WTC11 (cell line): Measurements from ENCODE around the gene AQP1.

Experiments
- FOXK1 ChIP-seq: sonication (generic); formaldehyde crosslinking; IDR thresholded peaks from 2 replicates; pipeline ENCODE4 v1.8.0; 2022; ENCODE audit warnings: mild to moderate bottlenecking, moderate library complexity, missing genetic modification reagents
- JUN ChIP-seq: sonication (generic); formaldehyde crosslinking; IDR thresholded peaks from 2 replicates; pipeline ENCODE4 v1.8.0; 2023; ENCODE audit warnings: mild to moderate bottlenecking, missing genetic modification reagents
- TEAD4 ChIP-seq: sonication (generic); formaldehyde crosslinking; IDR thresholded peaks from 2 replicates; pipeline ENCODE4 v1.8.0; 2022; ENCODE audit warnings: mild to moderate bottlenecking, missing genetic modification reagents
- ZBTB21 ChIP-seq: sonication (generic); formaldehyde crosslinking; IDR thresholded peaks from 2 replicates; pipeline ENCODE4 v1.8.1; 2023; ENCODE audit warnings: mild to moderate bottlenecking, missing genetic modification reagents, borderline replicate concordance
- ZNF317 ChIP-seq: sonication (generic); formaldehyde crosslinking; IDR thresholded peaks from 2 replicates; pipeline ENCODE4 v1.8.1; 2023; ENCODE audit warnings: low read depth, mild to moderate bottlenecking, moderate library complexity, missing genetic modification reagents, borderline replicate concordance
- TF ChIP-seq, protein P1 (sequence below): fragments of 200-600 bp; IDR thresholded peaks from 2 replicates; pipeline ENCODE4 v1.8.0; 2022; ENCODE audit warnings: antibody characterized with exemption
- TF ChIP-seq, protein P2 (sequence below): sonication (generic); formaldehyde crosslinking; conservative IDR thresholded peaks from 2 replicates; pipeline ENCODE4 v1.8.1; 2023; ENCODE audit warnings: mild to moderate bottlenecking, low read depth, missing genetic modification reagents, moderate library complexity
- TF ChIP-seq, protein P3 (sequence below): sonication (generic); formaldehyde crosslinking; IDR thresholded peaks from 2 replicates; pipeline ENCODE4 v1.8.0; 2022; ENCODE audit warnings: mild to moderate bottlenecking, missing genetic modification reagents
- TF ChIP-seq, protein P4 (sequence below): sonication (generic); formaldehyde crosslinking; IDR thresholded peaks from 2 replicates; pipeline ENCODE4 v1.8.1; 2022; ENCODE audit warnings: mild to moderate bottlenecking, moderate library complexity, missing genetic modification reagents
- TF ChIP-seq, protein P5 (sequence below): sonication (generic); formaldehyde crosslinking; IDR thresholded peaks from 2 replicates; pipeline ENCODE4 v1.8.1; 2023; ENCODE audit warnings: mild to moderate bottlenecking, moderate library complexity, missing genetic modification reagents

DNA sequence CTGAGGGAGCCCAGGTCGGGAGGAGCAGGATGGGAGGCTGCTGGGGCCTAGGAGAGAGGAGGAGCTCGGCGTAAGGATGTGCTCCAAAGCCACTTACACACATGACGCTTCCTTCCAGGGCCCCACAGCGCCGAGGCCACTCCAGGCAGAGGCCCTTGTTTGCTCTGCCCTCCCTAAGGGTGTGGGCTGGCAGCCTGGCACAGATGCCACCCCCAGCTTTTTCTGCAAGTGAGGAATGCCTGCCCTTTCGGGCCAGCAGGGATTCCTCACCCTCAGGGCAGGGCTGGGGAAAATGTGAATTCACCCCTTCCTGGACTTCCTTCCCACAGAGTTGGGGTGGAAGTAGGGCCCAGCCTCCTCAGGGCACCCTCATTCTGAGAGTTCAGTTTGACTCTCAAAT lies 5.6 kb upstream of the AQP1 start:
- TF ChIP-seq, protein P1, sequence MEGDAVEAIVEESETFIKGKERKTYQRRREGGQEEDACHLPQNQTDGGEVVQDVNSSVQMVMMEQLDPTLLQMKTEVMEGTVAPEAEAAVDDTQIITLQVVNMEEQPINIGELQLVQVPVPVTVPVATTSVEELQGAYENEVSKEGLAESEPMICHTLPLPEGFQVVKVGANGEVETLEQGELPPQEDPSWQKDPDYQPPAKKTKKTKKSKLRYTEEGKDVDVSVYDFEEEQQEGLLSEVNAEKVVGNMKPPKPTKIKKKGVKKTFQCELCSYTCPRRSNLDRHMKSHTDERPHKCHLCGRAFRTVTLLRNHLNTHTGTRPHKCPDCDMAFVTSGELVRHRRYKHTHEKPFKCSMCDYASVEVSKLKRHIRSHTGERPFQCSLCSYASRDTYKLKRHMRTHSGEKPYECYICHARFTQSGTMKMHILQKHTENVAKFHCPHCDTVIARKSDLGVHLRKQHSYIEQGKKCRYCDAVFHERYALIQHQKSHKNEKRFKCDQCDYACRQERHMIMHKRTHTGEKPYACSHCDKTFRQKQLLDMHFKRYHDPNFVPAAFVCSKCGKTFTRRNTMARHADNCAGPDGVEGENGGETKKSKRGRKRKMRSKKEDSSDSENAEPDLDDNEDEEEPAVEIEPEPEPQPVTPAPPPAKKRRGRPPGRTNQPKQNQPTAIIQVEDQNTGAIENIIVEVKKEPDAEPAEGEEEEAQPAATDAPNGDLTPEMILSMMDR, result no peak
- TF ChIP-seq, protein P2, sequence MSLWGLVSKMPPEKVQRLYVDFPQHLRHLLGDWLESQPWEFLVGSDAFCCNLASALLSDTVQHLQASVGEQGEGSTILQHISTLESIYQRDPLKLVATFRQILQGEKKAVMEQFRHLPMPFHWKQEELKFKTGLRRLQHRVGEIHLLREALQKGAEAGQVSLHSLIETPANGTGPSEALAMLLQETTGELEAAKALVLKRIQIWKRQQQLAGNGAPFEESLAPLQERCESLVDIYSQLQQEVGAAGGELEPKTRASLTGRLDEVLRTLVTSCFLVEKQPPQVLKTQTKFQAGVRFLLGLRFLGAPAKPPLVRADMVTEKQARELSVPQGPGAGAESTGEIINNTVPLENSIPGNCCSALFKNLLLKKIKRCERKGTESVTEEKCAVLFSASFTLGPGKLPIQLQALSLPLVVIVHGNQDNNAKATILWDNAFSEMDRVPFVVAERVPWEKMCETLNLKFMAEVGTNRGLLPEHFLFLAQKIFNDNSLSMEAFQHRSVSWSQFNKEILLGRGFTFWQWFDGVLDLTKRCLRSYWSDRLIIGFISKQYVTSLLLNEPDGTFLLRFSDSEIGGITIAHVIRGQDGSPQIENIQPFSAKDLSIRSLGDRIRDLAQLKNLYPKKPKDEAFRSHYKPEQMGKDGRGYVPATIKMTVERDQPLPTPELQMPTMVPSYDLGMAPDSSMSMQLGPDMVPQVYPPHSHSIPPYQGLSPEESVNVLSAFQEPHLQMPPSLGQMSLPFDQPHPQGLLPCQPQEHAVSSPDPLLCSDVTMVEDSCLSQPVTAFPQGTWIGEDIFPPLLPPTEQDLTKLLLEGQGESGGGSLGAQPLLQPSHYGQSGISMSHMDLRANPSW (CRISPR knock-in tag), result no peak
- TF ChIP-seq FOXK1 (no peak), TEAD4 (CRISPR knock-in tag) (no peak), JUN (CRISPR knock-in tag) (no peak), ZBTB21 (CRISPR knock-in tag) (no peak), ZNF317 (CRISPR knock-in tag) (no peak)
- TF ChIP-seq, protein P3, sequence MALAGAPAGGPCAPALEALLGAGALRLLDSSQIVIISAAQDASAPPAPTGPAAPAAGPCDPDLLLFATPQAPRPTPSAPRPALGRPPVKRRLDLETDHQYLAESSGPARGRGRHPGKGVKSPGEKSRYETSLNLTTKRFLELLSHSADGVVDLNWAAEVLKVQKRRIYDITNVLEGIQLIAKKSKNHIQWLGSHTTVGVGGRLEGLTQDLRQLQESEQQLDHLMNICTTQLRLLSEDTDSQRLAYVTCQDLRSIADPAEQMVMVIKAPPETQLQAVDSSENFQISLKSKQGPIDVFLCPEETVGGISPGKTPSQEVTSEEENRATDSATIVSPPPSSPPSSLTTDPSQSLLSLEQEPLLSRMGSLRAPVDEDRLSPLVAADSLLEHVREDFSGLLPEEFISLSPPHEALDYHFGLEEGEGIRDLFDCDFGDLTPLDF, result no peak
- TF ChIP-seq, protein P4, sequence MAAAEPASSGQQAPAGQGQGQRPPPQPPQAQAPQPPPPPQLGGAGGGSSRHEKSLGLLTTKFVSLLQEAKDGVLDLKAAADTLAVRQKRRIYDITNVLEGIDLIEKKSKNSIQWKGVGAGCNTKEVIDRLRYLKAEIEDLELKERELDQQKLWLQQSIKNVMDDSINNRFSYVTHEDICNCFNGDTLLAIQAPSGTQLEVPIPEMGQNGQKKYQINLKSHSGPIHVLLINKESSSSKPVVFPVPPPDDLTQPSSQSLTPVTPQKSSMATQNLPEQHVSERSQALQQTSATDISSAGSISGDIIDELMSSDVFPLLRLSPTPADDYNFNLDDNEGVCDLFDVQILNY (CRISPR knock-in tag), result no peak
- TF ChIP-seq, protein P5, sequence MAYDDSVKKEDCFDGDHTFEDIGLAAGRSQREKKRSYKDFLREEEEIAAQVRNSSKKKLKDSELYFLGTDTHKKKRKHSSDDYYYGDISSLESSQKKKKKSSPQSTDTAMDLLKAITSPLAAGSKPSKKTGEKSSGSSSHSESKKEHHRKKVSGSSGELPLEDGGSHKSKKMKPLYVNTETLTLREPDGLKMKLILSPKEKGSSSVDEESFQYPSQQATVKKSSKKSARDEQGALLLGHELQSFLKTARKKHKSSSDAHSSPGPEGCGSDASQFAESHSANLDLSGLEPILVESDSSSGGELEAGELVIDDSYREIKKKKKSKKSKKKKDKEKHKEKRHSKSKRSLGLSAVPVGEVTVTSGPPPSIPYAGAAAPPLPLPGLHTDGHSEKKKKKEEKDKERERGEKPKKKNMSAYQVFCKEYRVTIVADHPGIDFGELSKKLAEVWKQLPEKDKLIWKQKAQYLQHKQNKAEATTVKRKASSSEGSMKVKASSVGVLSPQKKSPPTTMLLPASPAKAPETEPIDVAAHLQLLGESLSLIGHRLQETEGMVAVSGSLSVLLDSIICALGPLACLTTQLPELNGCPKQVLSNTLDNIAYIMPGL, result no peak
